Liver (tissue), 3 donors: ENCODE data around the gene NTMT1.

Experiments
- CTCF ChIP-seq: fragments of 150-350 bp; IDR thresholded peaks from 2 replicates; pipeline ENCODE4 v1.5.1; 2017; ENCODE audit warnings: improper control_type of control experiment, low read depth, low read length; ENCODE audit not compliant: missing input control
- RAD21 ChIP-seq, 2 donors: IDR thresholded peaks; 2 replicates each; pipeline ENCODE4 v1.6.1; 2016; ENCODE audit warnings: antibody characterized with exemption in 2 of 2, mild to moderate bottlenecking in 2 of 2
- ZBTB33 ChIP-seq: IDR thresholded peaks from 2 replicates; pipeline ENCODE4 v1.6.1; 2016; ENCODE audit warnings: antibody characterized with exemption
- donor health status: healthy.
- donor health status: healthy.

- TF ChIP-seq CTCF = no peak
- no peak for TF ChIP-seq RAD21 (IDR thresholded peaks at IDR 0.05)
- no peak for TF ChIP-seq ZBTB33
Observed at GRCh38 chr9:129644902-129645301, 18.9 kb downstream of the NTMT1 start.
